Hepatocyte (in vitro differentiated cells): Measurements from ENCODE around the gene TRPM3. TPM values are rescaled to one million over a fixed set of nuclear protein-coding genes. Genes with fewer than 3 reads are reported as not detected.

Experiments
- DNase-seq: peaks from one replicate; pipeline ENCODE4 v3.0.0-alpha.2; 2016; ENCODE audit warnings: low spot score
- H2AFZ ChIP-seq: fragments of 200-600 bp; sonication (generic); 2 replicates; pipeline ENCODE4 v1.6.0; 2016; ENCODE audit warnings: antibody characterized with exemption, mild to moderate bottlenecking
- H3K27ac ChIP-seq: fragments of 200-600 bp; sonication (generic); 2 replicates; pipeline ENCODE4 v1.5.1; 2016; ENCODE audit warnings: mild to moderate bottlenecking
- H3K27me3 ChIP-seq: fragments of 200-600 bp; sonication (generic); 2 replicates; pipeline ENCODE4 v1.6.1; 2016
- H3K36me3 ChIP-seq: fragments of 200-600 bp; sonication (generic); replicated peaks from 2 replicates; pipeline ENCODE4 v1.5.1; 2016; ENCODE audit warnings: low read depth; ENCODE audit not compliant: insufficient read depth
- H3K4me1 ChIP-seq: fragments of 200-600 bp; sonication (generic); 2 replicates; pipeline ENCODE4 v1.5.1; 2016; ENCODE audit warnings: mild to moderate bottlenecking, moderate library complexity; ENCODE audit not compliant: insufficient read depth
- H3K4me2 ChIP-seq: fragments of 200-600 bp; sonication (generic); 2 replicates; pipeline ENCODE4 v1.6.0; 2016
- H3K4me3 ChIP-seq: fragments of 200-600 bp; sonication (generic); 2 replicates; pipeline ENCODE4 v1.5.1; 2016; ENCODE audit warnings: mild to moderate bottlenecking
- H3K79me2 ChIP-seq: fragments of 200-600 bp; sonication (generic); 2 replicates; pipeline ENCODE4 v1.6.0; 2017; ENCODE audit warnings: mild to moderate bottlenecking
- H3K9me2 ChIP-seq: fragments of 200-600 bp; sonication (generic); replicated peaks from 2 replicates; pipeline ENCODE4 v1.6.0; 2017; ENCODE audit warnings: mild to moderate bottlenecking; ENCODE audit not compliant: insufficient read depth
- H3K9me3 ChIP-seq: fragments of 200-600 bp; sonication (generic); 2 replicates; pipeline ENCODE4 v1.5.1; 2016; ENCODE audit warnings: low read depth, mild to moderate bottlenecking
- H4K20me1 ChIP-seq: fragments of 200-600 bp; sonication (generic); 2 replicates; pipeline ENCODE4 v1.6.0; 2016; ENCODE audit warnings: mild to moderate bottlenecking; ENCODE audit not compliant: insufficient read depth, poor library complexity, severe bottlenecking
- CTCF ChIP-seq: fragments of 200-600 bp; sonication (generic); IDR thresholded peaks from 2 replicates; pipeline ENCODE4 v1.5.1; 2016; ENCODE audit warnings: antibody characterized with exemption, mild to moderate bottlenecking; ENCODE audit not compliant: poor library complexity
- EZH2 ChIP-seq: fragments of 200-600 bp; sonication (generic); IDR thresholded peaks from 2 replicates; pipeline ENCODE4 v1.6.1; 2016; ENCODE audit warnings: antibody characterized with exemption, mild to moderate bottlenecking, borderline replicate concordance
- EZH2phosphoT487 ChIP-seq: fragments of 200-600 bp; sonication (generic); IDR thresholded peaks from one replicate; pipeline ENCODE4 v1.6.1; 2018; ENCODE audit warnings: antibody characterized with exemption, mild to moderate bottlenecking, low read depth, moderate library complexity; ENCODE audit not compliant: unreplicated experiment, severe bottlenecking
- WGBS: methylation state at CpG from one replicate; pipeline ENCODE4 v1.1.6; 2016; ENCODE audit warnings: low lambda C conversion rate; ENCODE audit errors: missing lambda C conversion rate; 5-methylcytosine and 5-hydroxymethylcytosine counted together
- polyA plus RNA-seq: library from polyadenylated mRNA; unstranded; fragments of >200 nt; fragmentation: Nextera tagmentation; extraction: Ambion mirVana; gene quantifications from 2 replicates; pipeline ENCODE4 v1.2.1, GENCODE V29; 2016
- total RNA-seq: library from RNA; depleted of rRNA; stranded (reverse); fragments of >200 nt; gene quantifications from 2 replicates; pipeline ENCODE4 v1.2.3, GENCODE V29; 2014

Gene TRPM3
- total and polyA plus RNA-seq, 2 experiments from 2014 or later: 0.60 to 0.68 TPM

GRCh38 chr9:70533492-70533891 is 587.9 kb downstream of the TRPM3 start:
- DNase-seq: no peak
- H2AFZ ChIP-seq: no peak overlapping the region
- H4K20me1 ChIP-seq: no peaks in the 10 kb centered on the region
- H3K9me2 ChIP-seq: no peaks in the 10 kb centered on the region
- H3K27ac ChIP-seq: no peak overlapping the region
- H3K4me2 ChIP-seq: no peak overlapping the region
- no peaks in the 10 kb centered on the region for H3K4me1 ChIP-seq
- TF ChIP-seq CTCF: no peak
- TF ChIP-seq EZH2phosphoT487: no peak
- no peak for TF ChIP-seq EZH2
- no peak overlapping the region for H3K4me3 ChIP-seq
- H3K79me2 ChIP-seq: no peaks in the 10 kb centered on the region
- H3K9me3 ChIP-seq: no peaks in the 10 kb centered on the region
- H3K27me3 ChIP-seq: no peaks in the 10 kb centered on the region
- no peaks in the 10 kb centered on the region for H3K36me3 ChIP-seq
- 59% methylated on average over 5 of the region's 5 CpGs for WGBS

- no peak overlapping the region for H3K27ac ChIP-seq
- H3K4me1 ChIP-seq: no peaks in the 10 kb centered on the region
- H3K79me2 ChIP-seq: no peaks in the 10 kb centered on the region
- WGBS: 86% methylated on average over 6 of the region's 6 CpGs
- DNase-seq: no peak
- H3K9me3 ChIP-seq: no peaks in the 10 kb centered on the region
- H2AFZ ChIP-seq: no peak overlapping the region
- H3K27me3 ChIP-seq: no peaks in the 10 kb centered on the region
- H3K4me2 ChIP-seq: no peak overlapping the region
- H3K36me3 ChIP-seq: no peaks in the 10 kb centered on the region
- no peaks in the 10 kb centered on the region for H4K20me1 ChIP-seq
- TF ChIP-seq EZH2phosphoT487 (no peak), CTCF (no peak), EZH2 (no peak)
- no peak overlapping the region for H3K4me3 ChIP-seq
- no peaks in the 10 kb centered on the region for H3K9me2 ChIP-seq
Observed at GRCh38 chr9:70532716-70533115, 588.7 kb downstream of the TRPM3 start.

- Histone ChIP-seq H3K36me3 (no peaks in the 10 kb centered on the region), H2AFZ (no peak overlapping the region), H3K4me2 (no peak overlapping the region), H3K9me2 (no peaks in the 10 kb centered on the region), H3K79me2 (no peaks in the 10 kb centered on the region), H3K9me3 (no peaks in the 10 kb centered on the region), H3K4me3 (no peak overlapping the region), H3K4me1 (no peaks in the 10 kb centered on the region), H4K20me1 (no peaks in the 10 kb centered on the region), H3K27ac (no peak overlapping the region), H3K27me3 (no peaks in the 10 kb centered on the region)
- DNase-seq: no peak
- 63% methylated on average over 1 of the region's 1 CpG for WGBS
- TF ChIP-seq EZH2phosphoT487 (no peak), CTCF (no peak), EZH2 (no peak)
Observed at GRCh38 chr9:70531311-70531710, 590.1 kb downstream of the TRPM3 start.

GRCh38 chr9:70530716-70531115 is 590.7 kb downstream of the TRPM3 start:
- Histone ChIP-seq H4K20me1 (no peaks in the 10 kb centered on the region), H3K9me3 (no peaks in the 10 kb centered on the region), H3K9me2 (no peaks in the 10 kb centered on the region), H3K4me2 (no peak overlapping the region), H3K4me1 (no peaks in the 10 kb centered on the region), H3K79me2 (no peaks in the 10 kb centered on the region), H3K4me3 (no peak overlapping the region), H3K36me3 (no peaks in the 10 kb centered on the region), H3K27me3 (no peaks in the 10 kb centered on the region), H2AFZ (no peak overlapping the region), H3K27ac (no peak overlapping the region)
- no peak for DNase-seq
- TF ChIP-seq CTCF (no peak), EZH2 (no peak), EZH2phosphoT487 (no peak)
- WGBS: 91% methylated on average over 5 of the region's 5 CpGs
